ENCODE results near the gene ZNF280D.

The ZNF280D gene

DNA sequence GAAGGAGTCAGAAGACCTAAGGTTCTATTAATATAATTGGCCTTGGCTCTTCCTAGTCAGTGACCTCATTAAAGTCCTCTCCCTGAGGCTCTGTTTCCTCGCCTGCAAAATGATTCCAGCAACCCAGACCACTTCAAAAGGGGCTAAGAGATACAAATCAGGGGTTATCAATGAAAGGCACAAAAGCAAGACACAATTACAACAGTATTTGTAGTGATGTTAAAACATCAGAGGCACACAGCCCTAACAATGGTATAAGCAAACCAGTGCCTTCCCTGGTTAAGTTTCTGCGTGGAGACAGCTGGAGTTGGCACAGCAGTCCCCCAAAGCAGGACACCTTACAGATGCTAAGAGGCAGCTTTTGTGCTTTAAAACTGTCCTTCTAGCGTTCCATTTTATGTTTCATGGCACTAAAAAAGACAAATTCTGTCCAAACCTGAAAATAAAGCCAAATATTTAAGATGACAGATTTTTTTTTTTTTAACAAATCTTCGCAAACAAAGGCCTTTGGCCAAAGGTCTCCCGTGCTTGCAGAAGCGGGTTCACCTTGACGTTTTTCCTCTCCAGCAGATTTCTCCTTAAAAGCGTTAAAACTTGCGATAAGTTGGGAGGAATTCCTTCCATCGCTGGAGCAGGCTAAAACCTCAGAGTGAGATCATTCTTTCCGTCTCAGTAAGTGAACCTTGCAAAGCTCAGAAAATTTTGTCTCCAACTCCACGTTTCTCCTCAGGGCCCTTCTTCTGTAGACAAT lies 999 bp downstream of the ZNF280D start (continued):
- TF ChIP-seq TOX (CRISPR knock-in tag; IDR thresholded peaks at IDR 0.05; ENCODE audit: borderline replicate concordance) (no peak), PPARA (CRISPR knock-in tag; IDR thresholded peaks at IDR 0.05; ENCODE audit: borderline replicate concordance) (no peak), ZFP3 (CRISPR knock-in tag; IDR thresholded peaks at IDR 0.05) (no peak), ZNF565 (CRISPR knock-in tag; conservative IDR thresholded peaks at IDR 0.05; ENCODE audit: low read depth) (no peak), ZNF8 (CRISPR knock-in tag; IDR thresholded peaks at IDR 0.05) (no peak), RARB (CRISPR knock-in tag; IDR thresholded peaks at IDR 0.05) (no peak)

DNA sequence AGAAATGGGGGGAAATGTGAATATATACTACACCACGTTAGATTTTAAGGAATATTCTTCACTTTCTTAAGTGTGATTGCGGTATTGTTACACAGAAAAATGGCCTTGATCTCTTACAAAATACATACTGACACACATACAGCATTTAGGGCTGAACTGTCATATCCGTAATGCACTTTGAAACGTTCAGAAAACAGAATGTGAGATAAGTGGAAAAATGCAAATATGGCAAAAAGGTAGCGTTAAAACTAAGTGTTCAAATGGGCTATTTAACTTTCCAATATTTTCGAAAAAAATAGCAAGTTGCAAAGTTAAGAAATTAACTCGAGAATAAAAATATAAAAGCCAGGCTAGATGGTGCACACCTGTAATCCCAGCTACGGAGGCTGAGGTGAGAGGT lies 1.8 kb downstream of the ZNF280D start:
- TF ChIP-seq, protein P1, sequence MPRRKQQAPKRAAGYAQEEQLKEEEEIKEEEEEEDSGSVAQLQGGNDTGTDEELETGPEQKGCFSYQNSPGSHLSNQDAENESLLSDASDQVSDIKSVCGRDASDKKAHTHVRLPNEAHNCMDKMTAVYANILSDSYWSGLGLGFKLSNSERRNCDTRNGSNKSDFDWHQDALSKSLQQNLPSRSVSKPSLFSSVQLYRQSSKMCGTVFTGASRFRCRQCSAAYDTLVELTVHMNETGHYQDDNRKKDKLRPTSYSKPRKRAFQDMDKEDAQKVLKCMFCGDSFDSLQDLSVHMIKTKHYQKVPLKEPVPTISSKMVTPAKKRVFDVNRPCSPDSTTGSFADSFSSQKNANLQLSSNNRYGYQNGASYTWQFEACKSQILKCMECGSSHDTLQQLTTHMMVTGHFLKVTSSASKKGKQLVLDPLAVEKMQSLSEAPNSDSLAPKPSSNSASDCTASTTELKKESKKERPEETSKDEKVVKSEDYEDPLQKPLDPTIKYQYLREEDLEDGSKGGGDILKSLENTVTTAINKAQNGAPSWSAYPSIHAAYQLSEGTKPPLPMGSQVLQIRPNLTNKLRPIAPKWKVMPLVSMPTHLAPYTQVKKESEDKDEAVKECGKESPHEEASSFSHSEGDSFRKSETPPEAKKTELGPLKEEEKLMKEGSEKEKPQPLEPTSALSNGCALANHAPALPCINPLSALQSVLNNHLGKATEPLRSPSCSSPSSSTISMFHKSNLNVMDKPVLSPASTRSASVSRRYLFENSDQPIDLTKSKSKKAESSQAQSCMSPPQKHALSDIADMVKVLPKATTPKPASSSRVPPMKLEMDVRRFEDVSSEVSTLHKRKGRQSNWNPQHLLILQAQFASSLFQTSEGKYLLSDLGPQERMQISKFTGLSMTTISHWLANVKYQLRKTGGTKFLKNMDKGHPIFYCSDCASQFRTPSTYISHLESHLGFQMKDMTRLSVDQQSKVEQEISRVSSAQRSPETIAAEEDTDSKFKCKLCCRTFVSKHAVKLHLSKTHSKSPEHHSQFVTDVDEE (CRISPR knock-in tag; IDR thresholded peaks at IDR 0.05) = no peak
- TF ChIP-seq, protein P2, sequence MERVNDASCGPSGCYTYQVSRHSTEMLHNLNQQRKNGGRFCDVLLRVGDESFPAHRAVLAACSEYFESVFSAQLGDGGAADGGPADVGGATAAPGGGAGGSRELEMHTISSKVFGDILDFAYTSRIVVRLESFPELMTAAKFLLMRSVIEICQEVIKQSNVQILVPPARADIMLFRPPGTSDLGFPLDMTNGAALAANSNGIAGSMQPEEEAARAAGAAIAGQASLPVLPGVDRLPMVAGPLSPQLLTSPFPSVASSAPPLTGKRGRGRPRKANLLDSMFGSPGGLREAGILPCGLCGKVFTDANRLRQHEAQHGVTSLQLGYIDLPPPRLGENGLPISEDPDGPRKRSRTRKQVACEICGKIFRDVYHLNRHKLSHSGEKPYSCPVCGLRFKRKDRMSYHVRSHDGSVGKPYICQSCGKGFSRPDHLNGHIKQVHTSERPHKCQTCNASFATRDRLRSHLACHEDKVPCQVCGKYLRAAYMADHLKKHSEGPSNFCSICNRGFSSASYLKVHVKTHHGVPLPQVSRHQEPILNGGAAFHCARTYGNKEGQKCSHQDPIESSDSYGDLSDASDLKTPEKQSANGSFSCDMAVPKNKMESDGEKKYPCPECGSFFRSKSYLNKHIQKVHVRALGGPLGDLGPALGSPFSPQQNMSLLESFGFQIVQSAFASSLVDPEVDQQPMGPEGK (CRISPR knock-in tag; IDR thresholded peaks at IDR 0.05; ENCODE audit: borderline replicate concordance) = no peak
- TF ChIP-seq ZNF565 (CRISPR knock-in tag; conservative IDR thresholded peaks at IDR 0.05; ENCODE audit: low read depth) = no peak
- no peak for TF ChIP-seq ESRRG (CRISPR knock-in tag; IDR thresholded peaks at IDR 0.05)
- TF ChIP-seq GLIS3 (CRISPR knock-in tag; IDR thresholded peaks at IDR 0.05) = no peak
- TF ChIP-seq OSR1 (CRISPR knock-in tag; IDR thresholded peaks at IDR 0.05) = no peak
- TF ChIP-seq SNAI2 (CRISPR knock-in tag; IDR thresholded peaks at IDR 0.05) = no peak
- no peak for TF ChIP-seq ARNTL (CRISPR knock-in tag; IDR thresholded peaks at IDR 0.05; ENCODE audit: borderline replicate concordance, low read depth)
- no peak for TF ChIP-seq ISL1 (CRISPR knock-in tag; IDR thresholded peaks at IDR 0.05)
- TF ChIP-seq TOX (CRISPR knock-in tag; IDR thresholded peaks at IDR 0.05; ENCODE audit: borderline replicate concordance) = no peak
- TF ChIP-seq, protein P3, sequence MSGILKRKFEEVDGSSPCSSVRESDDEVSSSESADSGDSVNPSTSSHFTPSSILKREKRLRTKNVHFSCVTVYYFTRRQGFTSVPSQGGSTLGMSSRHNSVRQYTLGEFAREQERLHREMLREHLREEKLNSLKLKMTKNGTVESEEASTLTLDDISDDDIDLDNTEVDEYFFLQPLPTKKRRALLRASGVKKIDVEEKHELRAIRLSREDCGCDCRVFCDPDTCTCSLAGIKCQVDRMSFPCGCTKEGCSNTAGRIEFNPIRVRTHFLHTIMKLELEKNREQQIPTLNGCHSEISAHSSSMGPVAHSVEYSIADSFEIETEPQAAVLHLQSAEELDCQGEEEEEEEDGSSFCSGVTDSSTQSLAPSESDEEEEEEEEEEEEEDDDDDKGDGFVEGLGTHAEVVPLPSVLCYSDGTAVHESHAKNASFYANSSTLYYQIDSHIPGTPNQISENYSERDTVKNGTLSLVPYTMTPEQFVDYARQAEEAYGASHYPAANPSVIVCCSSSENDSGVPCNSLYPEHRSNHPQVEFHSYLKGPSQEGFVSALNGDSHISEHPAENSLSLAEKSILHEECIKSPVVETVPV (CRISPR knock-in tag; IDR thresholded peaks at IDR 0.05) = no peak
- TF ChIP-seq ZNF8 (CRISPR knock-in tag; IDR thresholded peaks at IDR 0.05) = no peak
- TF ChIP-seq BACH2 (CRISPR knock-in tag; IDR thresholded peaks at IDR 0.05; ENCODE audit: borderline replicate concordance) = no peak
- no peak for TF ChIP-seq ZC3H10 (CRISPR knock-in tag; IDR thresholded peaks at IDR 0.05)
- TF ChIP-seq, protein P4, sequence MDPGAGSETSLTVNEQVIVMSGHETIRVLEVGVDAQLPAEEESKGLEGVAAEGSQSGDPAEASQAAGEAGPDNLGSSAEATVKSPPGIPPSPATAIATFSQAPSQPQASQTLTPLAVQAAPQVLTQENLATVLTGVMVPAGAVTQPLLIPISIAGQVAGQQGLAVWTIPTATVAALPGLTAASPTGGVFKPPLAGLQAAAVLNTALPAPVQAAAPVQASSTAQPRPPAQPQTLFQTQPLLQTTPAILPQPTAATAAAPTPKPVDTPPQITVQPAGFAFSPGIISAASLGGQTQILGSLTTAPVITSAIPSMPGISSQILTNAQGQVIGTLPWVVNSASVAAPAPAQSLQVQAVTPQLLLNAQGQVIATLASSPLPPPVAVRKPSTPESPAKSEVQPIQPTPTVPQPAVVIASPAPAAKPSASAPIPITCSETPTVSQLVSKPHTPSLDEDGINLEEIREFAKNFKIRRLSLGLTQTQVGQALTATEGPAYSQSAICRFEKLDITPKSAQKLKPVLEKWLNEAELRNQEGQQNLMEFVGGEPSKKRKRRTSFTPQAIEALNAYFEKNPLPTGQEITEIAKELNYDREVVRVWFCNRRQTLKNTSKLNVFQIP (CRISPR knock-in tag; IDR thresholded peaks at IDR 0.05; ENCODE audit: borderline replicate concordance, low read depth) = no peak
- no peak for TF ChIP-seq RARB (CRISPR knock-in tag; IDR thresholded peaks at IDR 0.05)
- no peak for TF ChIP-seq TCF4 (CRISPR knock-in tag; IDR thresholded peaks at IDR 0.05; ENCODE audit: borderline replicate concordance)
- no peak for TF ChIP-seq CSDC2 (CRISPR knock-in tag; IDR thresholded peaks at IDR 0.05)
- TF ChIP-seq, protein P5, sequence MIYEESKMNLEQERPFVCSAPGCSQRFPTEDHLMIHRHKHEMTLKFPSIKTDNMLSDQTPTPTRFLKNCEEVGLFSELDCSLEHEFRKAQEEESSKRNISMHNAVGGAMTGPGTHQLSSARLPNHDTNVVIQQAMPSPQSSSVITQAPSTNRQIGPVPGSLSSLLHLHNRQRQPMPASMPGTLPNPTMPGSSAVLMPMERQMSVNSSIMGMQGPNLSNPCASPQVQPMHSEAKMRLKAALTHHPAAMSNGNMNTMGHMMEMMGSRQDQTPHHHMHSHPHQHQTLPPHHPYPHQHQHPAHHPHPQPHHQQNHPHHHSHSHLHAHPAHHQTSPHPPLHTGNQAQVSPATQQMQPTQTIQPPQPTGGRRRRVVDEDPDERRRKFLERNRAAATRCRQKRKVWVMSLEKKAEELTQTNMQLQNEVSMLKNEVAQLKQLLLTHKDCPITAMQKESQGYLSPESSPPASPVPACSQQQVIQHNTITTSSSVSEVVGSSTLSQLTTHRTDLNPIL (CRISPR knock-in tag; IDR thresholded peaks at IDR 0.05; ENCODE audit: low read depth) = no peak
- ATAC-seq = no peak

DNA sequence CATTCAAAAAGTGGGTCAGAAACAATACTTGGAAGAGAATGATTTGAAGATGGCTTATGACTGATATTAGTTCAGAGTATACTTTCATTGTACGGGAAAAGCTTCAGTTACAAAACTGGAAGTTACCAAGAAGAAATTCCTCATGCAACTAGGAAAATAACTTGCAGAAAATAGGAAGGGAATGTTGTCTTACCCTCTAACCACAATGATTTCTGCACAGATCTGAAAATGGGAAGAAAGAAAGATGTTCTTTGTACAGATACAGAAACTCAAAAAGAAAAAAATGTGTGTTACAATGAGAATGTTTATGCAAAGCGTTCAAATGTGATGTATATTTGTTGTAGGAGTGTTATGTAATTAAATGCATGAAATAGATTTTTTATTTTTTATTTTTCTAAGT lies 3.7 kb downstream of the ZNF280D start:
- ATAC-seq = no peak
- no peak for TF ChIP-seq ZFP3 (CRISPR knock-in tag; IDR thresholded peaks at IDR 0.05)
- TF ChIP-seq ZNF8 (CRISPR knock-in tag; IDR thresholded peaks at IDR 0.05) = no peak
- no peak for TF ChIP-seq ZNF565 (CRISPR knock-in tag; conservative IDR thresholded peaks at IDR 0.05; ENCODE audit: low read depth)
- TF ChIP-seq CSDC2 (CRISPR knock-in tag; IDR thresholded peaks at IDR 0.05) = no peak
- TF ChIP-seq, protein P2 (CRISPR knock-in tag; IDR thresholded peaks at IDR 0.05; ENCODE audit: borderline replicate concordance) = no peak
- TF ChIP-seq ZC3H10 (CRISPR knock-in tag; IDR thresholded peaks at IDR 0.05) = no peak
- TF ChIP-seq, protein P3 (CRISPR knock-in tag; IDR thresholded peaks at IDR 0.05) = no peak
- TF ChIP-seq TCF4 (CRISPR knock-in tag; IDR thresholded peaks at IDR 0.05; ENCODE audit: borderline replicate concordance) = no peak
- TF ChIP-seq SNAI2 (CRISPR knock-in tag; IDR thresholded peaks at IDR 0.05) = no peak
- TF ChIP-seq TOX (CRISPR knock-in tag; IDR thresholded peaks at IDR 0.05; ENCODE audit: borderline replicate concordance) = no peak
- TF ChIP-seq ESRRG (CRISPR knock-in tag; IDR thresholded peaks at IDR 0.05) = no peak
- no peak for TF ChIP-seq PPARA (CRISPR knock-in tag; IDR thresholded peaks at IDR 0.05; ENCODE audit: borderline replicate concordance)
- no peak for TF ChIP-seq BACH2 (CRISPR knock-in tag; IDR thresholded peaks at IDR 0.05; ENCODE audit: borderline replicate concordance)
- no peak for TF ChIP-seq OSR1 (CRISPR knock-in tag; IDR thresholded peaks at IDR 0.05)
- TF ChIP-seq ISL1 (CRISPR knock-in tag; IDR thresholded peaks at IDR 0.05) = no peak
